SK-N-SH (cell line): ENCODE results near the gene GLIS1. TPM values are rescaled to one million over a fixed set of nuclear protein-coding genes. Genes with fewer than 3 reads are reported as not detected.

ENCODE experiments used
- CTCF ChIA-PET: fragments of 300-600, 350-600 bp; formaldehyde crosslinking; extraction: SDS; loops from one replicate; lab custom pipeline; 2021; lab: Yijun Ruan, JAX
- POLR2A ChIA-PET: fragments of 350-600 bp; sonication (Branson Sonifier 250); formaldehyde crosslinking; extraction: SDS; loops from one replicate; lab custom pipeline; 2020; ENCODE audit warnings: antibody characterized with exemption, inconsistent platforms; lab: Yijun Ruan, JAX
- DNase-seq: peaks from one replicate; pipeline ENCODE4 v3.0.0; 2012
- H2AFZ ChIP-seq: fragments of 200-600 bp; sonication (generic); 2 replicates; pipeline ENCODE4 v1.8.1; 2016; ENCODE audit warnings: antibody characterized with exemption, mild to moderate bottlenecking, low read depth
- H3F3A ChIP-seq: fragments of 200-600 bp; sonication (generic); replicated peaks from 2 replicates; pipeline ENCODE3; 2016; ENCODE audit warnings: antibody characterized with exemption, mild to moderate bottlenecking; ENCODE audit not compliant: insufficient read depth
- H3K27ac ChIP-seq, 2 experiments: fragments of 200-500 bp in 1 of 2; fragments of 200-600 bp in 1 of 2; sonication (Bioruptor generic) in 1 of 2; sonication (generic), shearing (Covaris generic) in 1 of 2; 2 replicates each; pipeline versions ENCODE4 v1.5.1 to v1.6.1; 2014 to 2016; ENCODE audit warnings: low read depth in 2 of 2, inconsistent platforms in 1 of 2, low read length in 1 of 2, mild to moderate bottlenecking in 1 of 2, mixed read lengths in 1 of 2
- H3K27me3 ChIP-seq: fragments of 200-600 bp; sonication (generic), shearing (Covaris generic); 2 replicates; pipeline ENCODE4 v1.6.1; 2016; ENCODE audit warnings: mixed run types; ENCODE audit not compliant: insufficient read depth
- H3K36me3 ChIP-seq, 2 experiments: fragments of 200-500 bp in 1 of 2; fragments of 200-600 bp in 1 of 2; sonication (Bioruptor generic) in 1 of 2; sonication (generic) in 1 of 2; replicated peaks in 1 of 2; 2 replicates each; pipeline versions ENCODE3 to v1.5.1; 2014 to 2016; ENCODE audit warnings: low read length in 1 of 2, mild to moderate bottlenecking in 1 of 2; ENCODE audit not compliant: insufficient read depth in 2 of 2, control insufficient read depth in 1 of 2
- H3K4me1 ChIP-seq, 2 experiments: fragments of 200-500 bp in 1 of 2; fragments of 200-600 bp in 1 of 2; sonication (Bioruptor generic) in 1 of 2; sonication (generic), shearing (Covaris generic) in 1 of 2; 2 replicates each; pipeline versions ENCODE4 v1.5.1 to v1.6.1; 2014 to 2016; ENCODE audit warnings: low read depth in 1 of 2, low read length in 1 of 2, mixed run types in 1 of 2; ENCODE audit not compliant: insufficient read depth in 2 of 2, control insufficient read depth in 1 of 2
- H3K4me2 ChIP-seq: fragments of 200-600 bp; sonication (generic), shearing (Covaris generic); 2 replicates; pipeline ENCODE4 v1.6.1; 2017; ENCODE audit warnings: mixed run types
- H3K4me3 ChIP-seq, 2 experiments: fragments of 200-500 bp in 1 of 2; fragments of 200-600 bp in 1 of 2; sonication (Bioruptor generic) in 1 of 2; sonication (generic), shearing (Covaris generic) in 1 of 2; 2 replicates each; pipeline versions ENCODE4 v1.5.1 to v1.8.1; 2014 to 2016; ENCODE audit warnings: low read depth in 2 of 2, inconsistent platforms in 1 of 2, low read length in 1 of 2, mild to moderate bottlenecking in 1 of 2, mixed read lengths in 1 of 2, moderate library complexity in 1 of 2
- H3K79me2 ChIP-seq: fragments of 200-600 bp; sonication (generic); 2 replicates; pipeline ENCODE4 v1.8.1; 2017; ENCODE audit warnings: mild to moderate bottlenecking; ENCODE audit not compliant: insufficient read depth
- H3K9ac ChIP-seq: fragments of 200-600 bp; sonication (generic); 2 replicates; pipeline ENCODE4 v1.6.1; 2017; ENCODE audit warnings: mixed run types
- H3K9me2 ChIP-seq: fragments of 200-600 bp; sonication (generic); 2 replicates; pipeline ENCODE4 v1.6.1; 2017; ENCODE audit warnings: mixed run types
- H3K9me3 ChIP-seq: fragments of 200-600 bp; sonication (generic); 2 replicates; pipeline ENCODE4 v1.6.1; 2017; ENCODE audit warnings: mixed run types, mild to moderate bottlenecking, moderate library complexity
- H4K20me1 ChIP-seq: fragments of 200-600 bp; sonication (generic); 2 replicates; pipeline ENCODE4 v1.6.1; 2017; ENCODE audit warnings: mild to moderate bottlenecking, mixed run types; ENCODE audit not compliant: insufficient read depth
- GATA2 ChIP-seq: sonication (generic); formaldehyde crosslinking; IDR thresholded peaks from 2 replicates; pipeline ENCODE4 v1.5.0; 2020; ENCODE audit warnings: mild to moderate bottlenecking, missing genetic modification reagents
- MAX ChIP-seq: IDR thresholded peaks from 2 replicates; pipeline ENCODE4 v1.4.0; 2012; ENCODE audit warnings: low read depth
- NRF1 ChIP-seq: IDR thresholded peaks from 2 replicates; pipeline ENCODE4 v1.6.1; 2012; ENCODE audit warnings: low read depth, mild to moderate bottlenecking, low read length
- POLR2AphosphoS5 ChIP-seq: IDR thresholded peaks from 2 replicates; pipeline ENCODE4 v1.6.1; 2012; ENCODE audit warnings: low read depth, low read length
- RAD21 ChIP-seq: IDR thresholded peaks from 2 replicates; pipeline ENCODE4 v1.6.1; 2012; ENCODE audit warnings: mild to moderate bottlenecking, low read length
- RFX5 ChIP-seq: IDR thresholded peaks from 2 replicates; pipeline ENCODE4 v1.6.1; 2012; ENCODE audit warnings: mild to moderate bottlenecking, improper control_type of control experiment, low read length
- TAF1 ChIP-seq: IDR thresholded peaks from 2 replicates; pipeline ENCODE4 v1.6.1; 2012; ENCODE audit warnings: low read depth, mild to moderate bottlenecking, low read length, moderate library complexity, borderline replicate concordance
- TCF12 ChIP-seq: IDR thresholded peaks from 2 replicates; pipeline ENCODE4 v1.4.0; 2012
- WGBS: methylation state at CpG from one replicate; pipeline ENCODE4 v1.1.6; 2017; ENCODE audit warnings: low lambda C conversion rate; 5-methylcytosine and 5-hydroxymethylcytosine counted together
- polyA plus RNA-seq, 3 experiments: library from polyadenylated mRNA; depleted of rRNA; stranded (reverse); fragments of >200 nt; gene quantifications; 2 replicates each; pipeline ENCODE4 v1.2.3, GENCODE V29; 2012
- TF ChIP-seq, protein P1 (sequence below): IDR thresholded peaks from 2 replicates; pipeline ENCODE4 v1.6.1; 2012; ENCODE audit warnings: mild to moderate bottlenecking, low read depth, low read length, moderate library complexity
- TF ChIP-seq, protein P2 (sequence below): IDR thresholded peaks from 2 replicates; pipeline ENCODE4 v1.4.0; 2012; ENCODE audit warnings: low read depth, borderline replicate concordance

GLIS1 gene
- polyA plus RNA-seq, 1 of the 3 experiments (the other 2 are of a cell fraction): 0.13 TPM

DNA sequence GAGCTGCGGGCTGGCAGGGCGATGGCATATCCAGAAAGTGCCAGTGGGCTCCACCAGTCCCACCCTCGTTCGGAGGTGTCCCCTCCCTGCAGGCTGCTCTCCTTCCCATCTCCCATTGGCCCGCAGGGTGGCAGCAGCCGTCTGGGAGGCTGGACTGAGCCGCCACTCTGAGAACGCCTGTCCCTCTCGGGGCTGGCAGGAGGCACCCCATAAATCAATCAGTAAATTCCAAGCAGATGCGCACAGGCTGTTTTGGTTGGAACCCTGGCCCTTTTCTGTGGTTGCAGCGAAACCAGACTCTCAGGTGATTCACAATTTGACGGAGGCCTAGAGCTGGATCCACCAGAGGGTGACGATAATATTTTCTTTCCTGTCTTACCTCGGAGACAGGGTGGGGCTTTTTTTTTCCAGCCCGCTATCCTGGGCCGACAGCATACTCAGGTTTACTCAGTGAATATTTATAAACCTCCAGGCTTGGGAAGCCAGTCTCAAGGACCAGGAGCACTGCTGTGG lies 99.7 kb downstream of the GLIS1 start (continued):
- TF ChIP-seq, protein P1, sequence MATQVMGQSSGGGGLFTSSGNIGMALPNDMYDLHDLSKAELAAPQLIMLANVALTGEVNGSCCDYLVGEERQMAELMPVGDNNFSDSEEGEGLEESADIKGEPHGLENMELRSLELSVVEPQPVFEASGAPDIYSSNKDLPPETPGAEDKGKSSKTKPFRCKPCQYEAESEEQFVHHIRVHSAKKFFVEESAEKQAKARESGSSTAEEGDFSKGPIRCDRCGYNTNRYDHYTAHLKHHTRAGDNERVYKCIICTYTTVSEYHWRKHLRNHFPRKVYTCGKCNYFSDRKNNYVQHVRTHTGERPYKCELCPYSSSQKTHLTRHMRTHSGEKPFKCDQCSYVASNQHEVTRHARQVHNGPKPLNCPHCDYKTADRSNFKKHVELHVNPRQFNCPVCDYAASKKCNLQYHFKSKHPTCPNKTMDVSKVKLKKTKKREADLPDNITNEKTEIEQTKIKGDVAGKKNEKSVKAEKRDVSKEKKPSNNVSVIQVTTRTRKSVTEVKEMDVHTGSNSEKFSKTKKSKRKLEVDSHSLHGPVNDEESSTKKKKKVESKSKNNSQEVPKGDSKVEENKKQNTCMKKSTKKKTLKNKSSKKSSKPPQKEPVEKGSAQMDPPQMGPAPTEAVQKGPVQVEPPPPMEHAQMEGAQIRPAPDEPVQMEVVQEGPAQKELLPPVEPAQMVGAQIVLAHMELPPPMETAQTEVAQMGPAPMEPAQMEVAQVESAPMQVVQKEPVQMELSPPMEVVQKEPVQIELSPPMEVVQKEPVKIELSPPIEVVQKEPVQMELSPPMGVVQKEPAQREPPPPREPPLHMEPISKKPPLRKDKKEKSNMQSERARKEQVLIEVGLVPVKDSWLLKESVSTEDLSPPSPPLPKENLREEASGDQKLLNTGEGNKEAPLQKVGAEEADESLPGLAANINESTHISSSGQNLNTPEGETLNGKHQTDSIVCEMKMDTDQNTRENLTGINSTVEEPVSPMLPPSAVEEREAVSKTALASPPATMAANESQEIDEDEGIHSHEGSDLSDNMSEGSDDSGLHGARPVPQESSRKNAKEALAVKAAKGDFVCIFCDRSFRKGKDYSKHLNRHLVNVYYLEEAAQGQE: no peak

GRCh38 chr1:53638360-53639035 lies 100.5 kb downstream of the GLIS1 start:
- CTCF ChIA-PET: interaction anchor here (1.9 kb wide), 2 partner anchors 44 to 153 kb away, joined by 5 to 6 read pairs; no protein-coding TSS in a partner anchor

GRCh38 chr1:53637511-53638359 lies 101.2 kb downstream of the GLIS1 start:
- Histone ChIP-seq H3K27ac (no peak overlapping the region), H3K27me3 (no peaks in the 10 kb centered on the region), H3K4me1 (peaks cover 0 to 28% of the 10 kb centered on the region in 2 experiments; a peak in 2 of 4 replicates), H3K4me3 (no peak overlapping the region), H3K9ac (no peak overlapping the region), H3K79me2 (no peaks in the 10 kb centered on the region), H3K9me3 (no peaks in the 10 kb centered on the region), H4K20me1 (no peaks in the 10 kb centered on the region), H3K36me3 (no peaks in the 10 kb centered on the region), H3K4me2 (no peak overlapping the region), H2AFZ (no peak overlapping the region), H3K9me2 (no peaks in the 10 kb centered on the region), H3F3A (peaks cover 8% of the 10 kb centered on the region)
- CTCF ChIA-PET: interaction anchor here (1.9 kb wide), 1 partner anchor 152 kb away, joined by 5 read pairs; no protein-coding TSS in a partner anchor
- WGBS: 58% methylated on average over 9 of the region's 14 CpGs
- no peak for TF ChIP-seq GATA2
- no peak for TF ChIP-seq POLR2AphosphoS5
- no peak for TF ChIP-seq RFX5
- TF ChIP-seq, protein P2, sequence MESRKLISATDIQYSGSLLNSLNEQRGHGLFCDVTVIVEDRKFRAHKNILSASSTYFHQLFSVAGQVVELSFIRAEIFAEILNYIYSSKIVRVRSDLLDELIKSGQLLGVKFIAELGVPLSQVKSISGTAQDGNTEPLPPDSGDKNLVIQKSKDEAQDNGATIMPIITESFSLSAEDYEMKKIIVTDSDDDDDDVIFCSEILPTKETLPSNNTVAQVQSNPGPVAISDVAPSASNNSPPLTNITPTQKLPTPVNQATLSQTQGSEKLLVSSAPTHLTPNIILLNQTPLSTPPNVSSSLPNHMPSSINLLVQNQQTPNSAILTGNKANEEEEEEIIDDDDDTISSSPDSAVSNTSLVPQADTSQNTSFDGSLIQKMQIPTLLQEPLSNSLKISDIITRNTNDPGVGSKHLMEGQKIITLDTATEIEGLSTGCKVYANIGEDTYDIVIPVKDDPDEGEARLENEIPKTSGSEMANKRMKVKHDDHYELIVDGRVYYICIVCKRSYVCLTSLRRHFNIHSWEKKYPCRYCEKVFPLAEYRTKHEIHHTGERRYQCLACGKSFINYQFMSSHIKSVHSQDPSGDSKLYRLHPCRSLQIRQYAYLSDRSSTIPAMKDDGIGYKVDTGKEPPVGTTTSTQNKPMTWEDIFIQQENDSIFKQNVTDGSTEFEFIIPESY: no peak
- no peak for TF ChIP-seq RAD21
- no peak for TF ChIP-seq MAX
- TF ChIP-seq NRF1: no peak
- POLR2A ChIA-PET: interaction anchor here (0.6 kb wide), 1 partner anchor 244 kb away, joined by 3 read pairs; no protein-coding TSS in a partner anchor
- DNase-seq: no peak

More at GRCh38 chr1:53638360-53639035, 100.5 kb downstream of the GLIS1 start:
- WGBS: 68% methylated on average over 4 of the region's 8 CpGs
- H3K27me3 ChIP-seq: no peaks in the 10 kb centered on the region
- no peak for DNase-seq
- no peaks in the 10 kb centered on the region for H3K9me2 ChIP-seq
- no peak overlapping the region for H3K27ac ChIP-seq
- H2AFZ ChIP-seq: no peak overlapping the region
- no peaks in the 10 kb centered on the region for H3K79me2 ChIP-seq
- no peak overlapping the region for H3K4me2 ChIP-seq
- H3K36me3 ChIP-seq: no peaks in the 10 kb centered on the region
- H3F3A ChIP-seq: peaks cover 8% of the 10 kb centered on the region
- no peak overlapping the region for H3K9ac ChIP-seq
- peaks cover 0 to 36% of the 10 kb centered on the region in 2 experiments; a peak in 2 of 4 replicates for H3K4me1 ChIP-seq
- no peaks in the 10 kb centered on the region for H4K20me1 ChIP-seq
- no peak overlapping the region for H3K4me3 ChIP-seq
- POLR2A ChIA-PET: no interaction called here
- TF ChIP-seq TAF1 (no peak), POLR2AphosphoS5 (no peak), TCF12 (no peak)
- H3K9me3 ChIP-seq: no peaks in the 10 kb centered on the region
